ENCODE results near the gene SLC35F5.

- TF ChIP-seq POLR2A (IDR thresholded peaks at IDR 0.05) (no peak), POLR2AphosphoS5 (IDR thresholded peaks at IDR 0.05) (no peak), CTCF (IDR thresholded peaks at IDR 0.05) (no peak)
Observed at GRCh38 chr2:113777371-113777770, 20.9 kb upstream of the SLC35F5 start.

All from breast epithelium (tissue), 3 donors.